GM23338 (cell line): ENCODE measurements around the gene SPTB. TPM values are rescaled to one million over a fixed set of nuclear protein-coding genes. Genes with fewer than 3 reads are reported as not detected.

Experiments
- ATAC-seq: fragments of 200-7000 bp; cut with Tn5 transposase; 3 replicates; pipeline ENCODE4 v1.9.1; 2020
- DNase-seq: peaks from one replicate; pipeline ENCODE4 v3.0.0-alpha.2; 2015; ENCODE audit warnings: low spot score
- H2AFZ ChIP-seq: fragments of 200-600 bp; sonication (generic); 2 replicates; pipeline ENCODE4 v1.8.0; 2016; ENCODE audit warnings: antibody characterized with exemption, mild to moderate bottlenecking, moderate library complexity
- H3F3A ChIP-seq: fragments of 200-600 bp; sonication (generic); replicated peaks from 2 replicates; pipeline ENCODE4 v1.8.0; 2017; ENCODE audit warnings: antibody characterized with exemption, mixed run types, low read depth
- H3K27ac ChIP-seq: fragments of 200-600 bp; sonication (generic); 2 replicates; pipeline ENCODE4 v1.6.1; 2016; ENCODE audit warnings: low read depth
- H3K27me3 ChIP-seq: fragments of 200-600 bp; sonication (generic); 2 replicates; pipeline ENCODE4 v1.8.0; 2016; ENCODE audit warnings: mild to moderate bottlenecking, mixed run types, moderate library complexity; ENCODE audit not compliant: insufficient read depth
- H3K36me3 ChIP-seq: fragments of 200-600 bp; sonication (generic); 2 replicates; pipeline ENCODE4 v1.8.0; 2016; ENCODE audit warnings: mild to moderate bottlenecking; ENCODE audit not compliant: insufficient read depth
- H3K4me1 ChIP-seq: fragments of 200-600 bp; sonication (generic); 2 replicates; pipeline ENCODE4 v1.8.0; 2016; ENCODE audit warnings: mild to moderate bottlenecking, moderate library complexity; ENCODE audit not compliant: insufficient read depth
- H3K4me2 ChIP-seq: fragments of 200-600 bp; sonication (generic); 2 replicates; pipeline ENCODE4 v1.7.1; 2017; ENCODE audit warnings: mixed run types
- H3K4me3 ChIP-seq: fragments of 200-600 bp; sonication (generic); 2 replicates; pipeline ENCODE4 v1.6.1; 2016; ENCODE audit warnings: mixed run types
- H3K79me2 ChIP-seq: fragments of 200-600 bp; sonication (generic); replicated peaks from 2 replicates; pipeline ENCODE4 v1.8.0; 2017; ENCODE audit warnings: mild to moderate bottlenecking; ENCODE audit not compliant: insufficient read depth
- H3K9me2 ChIP-seq: fragments of 200-600 bp; sonication (generic); 2 replicates; pipeline ENCODE4 v1.8.0; 2017; ENCODE audit not compliant: insufficient read depth
- H4K20me1 ChIP-seq: fragments of 200-600 bp; sonication (generic); replicated peaks from 2 replicates; pipeline ENCODE4 v1.8.0; 2017; ENCODE audit warnings: mild to moderate bottlenecking; ENCODE audit not compliant: insufficient read depth
- H3K27ac Mint-ChIP-seq: 2 replicates; pipeline ENCODE4 v1.8.0; 2020; ENCODE audit warnings: inconsistent platforms, mild to moderate bottlenecking, moderate library complexity, mixed read lengths
- H3K27me3 Mint-ChIP-seq: 3 replicates; pipeline ENCODE4 v1.8.0; 2022; ENCODE audit warnings: low read depth, mild to moderate bottlenecking, moderate library complexity, mixed read lengths, inconsistent platforms; ENCODE audit not compliant: insufficient read depth, poor library complexity
- H3K36me3 Mint-ChIP-seq: 3 replicates; pipeline ENCODE4 v1.8.0; 2021; ENCODE audit warnings: low read depth, mild to moderate bottlenecking, inconsistent platforms, moderate library complexity, mixed read lengths
- H3K4me1 Mint-ChIP-seq: 3 replicates; pipeline ENCODE4 v1.8.0; 2020; ENCODE audit warnings: mild to moderate bottlenecking, inconsistent platforms, mixed read lengths
- H3K4me3 Mint-ChIP-seq: 3 replicates; pipeline ENCODE4 v1.8.0; 2021; ENCODE audit warnings: moderate library complexity, mild to moderate bottlenecking, inconsistent platforms, mixed read lengths
- H3K9me3 Mint-ChIP-seq: 3 replicates; pipeline ENCODE4 v1.8.0; 2020; ENCODE audit warnings: moderate library complexity, mild to moderate bottlenecking, inconsistent platforms, mixed read lengths
- CREB1 ChIP-seq: fragments of 250-450 bp; sonication (Bioruptor Pico); IDR thresholded peaks from 2 replicates; pipeline ENCODE4 v1.5.0; 2020; ENCODE audit warnings: low read depth, mild to moderate bottlenecking, moderate library complexity
- CTCF ChIP-seq, 2 experiments: fragments of 200-600 bp in 1 of 2; sonication (generic) in 1 of 2; conservative IDR thresholded peaks; 2 replicates each; pipeline versions ENCODE4 v1.5.1 to v1.6.1; 2016 to 2017; ENCODE audit warnings: antibody characterized with exemption in 2 of 2, low read depth in 2 of 2, mild to moderate bottlenecking in 2 of 2, moderate library complexity in 1 of 2
- ETS1 ChIP-seq: IDR thresholded peaks from 2 replicates; pipeline ENCODE4 v1.6.1; 2016; ENCODE audit warnings: antibody characterized with exemption
- EZH2 ChIP-seq: fragments of 200-600 bp; sonication (generic); IDR thresholded peaks from one replicate; pipeline ENCODE4 v1.8.0; 2017; ENCODE audit warnings: antibody characterized with exemption, mild to moderate bottlenecking, low read depth; ENCODE audit not compliant: unreplicated experiment
- EZH2phosphoT487 ChIP-seq: fragments of 200-600 bp; sonication (generic); IDR thresholded peaks from one replicate; pipeline ENCODE4 v1.8.1; 2018; ENCODE audit warnings: antibody characterized with exemption; ENCODE audit not compliant: unreplicated experiment
- JUNB ChIP-seq: IDR thresholded peaks from one replicate; pipeline ENCODE4 v1.6.1; 2016; ENCODE audit warnings: antibody characterized with exemption; ENCODE audit not compliant: unreplicated experiment
- NANOG ChIP-seq: IDR thresholded peaks from 2 replicates; pipeline ENCODE4 v1.6.1; 2016; ENCODE audit warnings: antibody characterized with exemption, borderline replicate concordance
- POLR2AphosphoS5 ChIP-seq: IDR thresholded peaks from 2 replicates; pipeline ENCODE4 v1.6.1; 2016; ENCODE audit warnings: antibody characterized with exemption, low read depth
- REST ChIP-seq: IDR thresholded peaks from one replicate; pipeline ENCODE4 v1.6.1; 2018; ENCODE audit warnings: antibody characterized with exemption; ENCODE audit not compliant: unreplicated experiment
- STAT1 ChIP-seq: IDR thresholded peaks from one replicate; pipeline ENCODE4 v1.6.1; 2016; ENCODE audit warnings: antibody characterized with exemption; ENCODE audit not compliant: unreplicated experiment
- ZNF114 ChIP-seq: fragments of 250-450 bp; sonication (Bioruptor Pico); IDR thresholded peaks from 2 replicates; pipeline ENCODE4 v1.5.0; 2020; ENCODE audit warnings: mild to moderate bottlenecking, moderate library complexity
- ZNF331 ChIP-seq: fragments of 250-450 bp; sonication (Bioruptor Pico); IDR thresholded peaks from 2 replicates; pipeline ENCODE4 v1.5.0; 2020; ENCODE audit warnings: low read depth, mild to moderate bottlenecking, moderate library complexity
- polyA plus RNA-seq: library from polyadenylated mRNA; unstranded; fragments of >200 nt; fragmentation: Nextera tagmentation; extraction: Ambion mirVana; gene quantifications from 2 replicates; pipeline ENCODE4 v1.2.1, GENCODE V29; 2016
- total RNA-seq: library from RNA; depleted of rRNA; stranded (reverse); fragments of >200 nt; shearing (Covaris generic); gene quantifications from 2 replicates; pipeline ENCODE4 v1.2.3, GENCODE V29; 2014
- TF ChIP-seq, protein P1 (sequence below): fragments of 250-450 bp; sonication (Bioruptor Pico); IDR thresholded peaks from 2 replicates; pipeline ENCODE4 v1.5.0; 2020; ENCODE audit warnings: mild to moderate bottlenecking, moderate library complexity

SPTB gene
- total and polyA plus RNA-seq, 2 experiments from 2014 or later: 1.1 to 1.9 TPM

GRCh38 chr14:64834965-64835364, 44.7 kb downstream of the SPTB start:
- H3K36me3 Mint-ChIP-seq: no peaks in the 10 kb centered on the region
- no peaks in the 10 kb centered on the region for H3K27me3 ChIP-seq
- no peak overlapping the region for H3K4me2 ChIP-seq
- H3K27ac Mint-ChIP-seq: no peak overlapping the region
- H3K9me3 Mint-ChIP-seq: no peaks in the 10 kb centered on the region
- H3K4me1 Mint-ChIP-seq: no peaks in the 10 kb centered on the region
- no peak overlapping the region for H2AFZ ChIP-seq
- H3K27me3 Mint-ChIP-seq: no peaks in the 10 kb centered on the region
- no peaks in the 10 kb centered on the region; the same call in 1 of the 2 replicates for H4K20me1 ChIP-seq
- no peaks in the 10 kb centered on the region for H3K79me2 ChIP-seq
- no peaks in the 10 kb centered on the region for H3F3A ChIP-seq
- H3K4me1 ChIP-seq: no peaks in the 10 kb centered on the region
- H3K36me3 ChIP-seq: no peaks in the 10 kb centered on the region
- no peak for ATAC-seq
- TF ChIP-seq POLR2AphosphoS5: no peak
- no peak for TF ChIP-seq CREB1 (CRISPR knock-in tag)
- no peak for TF ChIP-seq ETS1
- TF ChIP-seq EZH2phosphoT487: no peak
- no peak for TF ChIP-seq CTCF (conservative IDR thresholded peaks at IDR 0.05; ENCODE audit: low read depth in 2 of 2)
- no peak for TF ChIP-seq JUNB
- no peak for TF ChIP-seq ZNF114 (CRISPR knock-in tag)
- no peak for TF ChIP-seq EZH2
- TF ChIP-seq REST: no peak
- no peak for TF ChIP-seq ZNF331 (CRISPR knock-in tag)
- no peak for TF ChIP-seq NANOG
- no peak for TF ChIP-seq STAT1
- TF ChIP-seq, protein P1, sequence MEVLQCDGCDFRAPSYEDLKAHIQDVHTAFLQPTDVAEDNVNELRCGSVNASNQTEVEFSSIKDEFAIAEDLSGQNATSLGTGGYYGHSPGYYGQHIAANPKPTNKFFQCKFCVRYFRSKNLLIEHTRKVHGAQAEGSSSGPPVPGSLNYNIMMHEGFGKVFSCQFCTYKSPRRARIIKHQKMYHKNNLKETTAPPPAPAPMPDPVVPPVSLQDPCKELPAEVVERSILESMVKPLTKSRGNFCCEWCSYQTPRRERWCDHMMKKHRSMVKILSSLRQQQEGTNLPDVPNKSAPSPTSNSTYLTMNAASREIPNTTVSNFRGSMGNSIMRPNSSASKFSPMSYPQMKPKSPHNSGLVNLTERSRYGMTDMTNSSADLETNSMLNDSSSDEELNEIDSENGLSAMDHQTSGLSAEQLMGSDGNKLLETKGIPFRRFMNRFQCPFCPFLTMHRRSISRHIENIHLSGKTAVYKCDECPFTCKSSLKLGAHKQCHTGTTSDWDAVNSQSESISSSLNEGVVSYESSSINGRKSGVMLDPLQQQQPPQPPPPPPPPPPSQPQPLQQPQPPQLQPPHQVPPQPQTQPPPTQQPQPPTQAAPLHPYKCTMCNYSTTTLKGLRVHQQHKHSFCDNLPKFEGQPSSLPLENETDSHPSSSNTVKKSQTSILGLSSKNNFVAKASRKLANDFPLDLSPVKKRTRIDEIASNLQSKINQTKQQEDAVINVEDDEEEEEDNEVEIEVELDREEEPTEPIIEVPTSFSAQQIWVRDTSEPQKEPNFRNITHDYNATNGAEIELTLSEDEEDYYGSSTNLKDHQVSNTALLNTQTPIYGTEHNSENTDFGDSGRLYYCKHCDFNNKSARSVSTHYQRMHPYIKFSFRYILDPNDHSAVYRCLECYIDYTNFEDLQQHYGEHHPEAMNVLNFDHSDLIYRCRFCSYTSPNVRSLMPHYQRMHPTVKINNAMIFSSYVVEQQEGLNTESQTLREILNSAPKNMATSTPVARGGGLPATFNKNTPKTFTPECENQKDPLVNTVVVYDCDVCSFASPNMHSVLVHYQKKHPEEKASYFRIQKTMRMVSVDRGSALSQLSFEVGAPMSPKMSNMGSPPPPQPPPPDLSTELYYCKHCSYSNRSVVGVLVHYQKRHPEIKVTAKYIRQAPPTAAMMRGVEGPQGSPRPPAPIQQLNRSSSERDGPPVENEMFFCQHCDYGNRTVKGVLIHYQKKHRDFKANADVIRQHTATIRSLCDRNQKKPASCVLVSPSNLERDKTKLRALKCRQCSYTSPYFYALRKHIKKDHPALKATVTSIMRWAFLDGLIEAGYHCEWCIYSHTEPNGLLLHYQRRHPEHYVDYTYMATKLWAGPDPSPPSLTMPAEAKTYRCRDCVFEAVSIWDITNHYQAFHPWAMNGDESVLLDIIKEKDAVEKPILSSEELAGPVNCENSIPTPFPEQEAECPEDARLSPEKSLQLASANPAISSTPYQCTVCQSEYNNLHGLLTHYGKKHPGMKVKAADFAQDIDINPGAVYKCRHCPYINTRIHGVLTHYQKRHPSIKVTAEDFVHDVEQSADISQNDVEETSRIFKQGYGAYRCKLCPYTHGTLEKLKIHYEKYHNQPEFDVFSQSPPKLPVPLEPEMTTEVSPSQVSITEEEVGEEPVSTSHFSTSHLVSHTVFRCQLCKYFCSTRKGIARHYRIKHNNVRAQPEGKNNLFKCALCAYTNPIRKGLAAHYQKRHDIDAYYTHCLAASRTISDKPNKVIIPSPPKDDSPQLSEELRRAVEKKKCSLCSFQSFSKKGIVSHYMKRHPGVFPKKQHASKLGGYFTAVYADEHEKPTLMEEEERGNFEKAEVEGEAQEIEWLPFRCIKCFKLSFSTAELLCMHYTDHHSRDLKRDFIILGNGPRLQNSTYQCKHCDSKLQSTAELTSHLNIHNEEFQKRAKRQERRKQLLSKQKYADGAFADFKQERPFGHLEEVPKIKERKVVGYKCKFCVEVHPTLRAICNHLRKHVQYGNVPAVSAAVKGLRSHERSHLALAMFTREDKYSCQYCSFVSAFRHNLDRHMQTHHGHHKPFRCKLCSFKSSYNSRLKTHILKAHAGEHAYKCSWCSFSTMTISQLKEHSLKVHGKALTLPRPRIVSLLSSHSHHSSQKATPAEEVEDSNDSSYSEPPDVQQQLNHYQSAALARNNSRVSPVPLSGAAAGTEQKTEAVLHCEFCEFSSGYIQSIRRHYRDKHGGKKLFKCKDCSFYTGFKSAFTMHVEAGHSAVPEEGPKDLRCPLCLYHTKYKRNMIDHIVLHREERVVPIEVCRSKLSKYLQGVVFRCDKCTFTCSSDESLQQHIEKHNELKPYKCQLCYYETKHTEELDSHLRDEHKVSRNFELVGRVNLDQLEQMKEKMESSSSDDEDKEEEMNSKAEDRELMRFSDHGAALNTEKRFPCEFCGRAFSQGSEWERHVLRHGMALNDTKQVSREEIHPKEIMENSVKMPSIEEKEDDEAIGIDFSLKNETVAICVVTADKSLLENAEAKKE: no peak
- no peak overlapping the region for H3K4me3 Mint-ChIP-seq
- no peak overlapping the region for H3K4me3 ChIP-seq
- no peak for DNase-seq
- no peak overlapping the region for H3K27ac ChIP-seq
- H3K9me2 ChIP-seq: 0 out of 2 replicates have a peak, but pooled peaks cover 4% of the 10 kb centered on the region
